HepG2 (cell line): ENCODE measurements around the gene MTMR3. TPM values are rescaled to one million over a fixed set of nuclear protein-coding genes. Genes with fewer than 3 reads are reported as not detected.
A peak's percentile ranks its signal among the peaks of the same experiment; 100 is the strongest.

Experiments used
- IKZF5 ChIP-seq: IDR thresholded peaks from 2 replicates; pipeline ENCODE4 v1.6.1; 2018; ENCODE audit warnings: missing genetic modification reagents, mild to moderate bottlenecking, missing compliant biosample characterization
- JDP2 ChIP-seq: sonication (generic); formaldehyde crosslinking; IDR thresholded peaks from 2 replicates; pipeline ENCODE4 v1.8.1; 2022; ENCODE audit warnings: missing genetic modification reagents, borderline replicate concordance
- MTA3 ChIP-seq: sonication (generic); formaldehyde crosslinking; IDR thresholded peaks from 2 replicates; pipeline ENCODE4 v1.4.0; 2020; ENCODE audit warnings: missing genetic modification reagents
- RBM22 ChIP-seq: fragments of 200-400 bp; formaldehyde crosslinking; optimal IDR thresholded peaks from 2 replicates; pipeline ENCODE3; 2017; ENCODE audit warnings: mild to moderate bottlenecking, low read length, moderate library complexity
- SCMH1 ChIP-seq: sonication (generic); formaldehyde crosslinking; IDR thresholded peaks from 2 replicates; pipeline ENCODE4 v1.9.0; 2021; ENCODE audit warnings: missing genetic modification reagents, mild to moderate bottlenecking, borderline replicate concordance
- ZHX2 ChIP-seq, 2 experiments: sonication (generic) in 1 of 2; formaldehyde crosslinking in 1 of 2; IDR thresholded peaks; 2 replicates each; pipeline versions ENCODE4 v1.6.1 to v1.9.0; 2014 to 2022; ENCODE audit warnings: antibody characterized with exemption in 1 of 2, borderline replicate concordance in 1 of 2, inconsistent platforms in 1 of 2, low read depth in 1 of 2, missing genetic modification reagents in 1 of 2
- ZMAT3 ChIP-seq: sonication (generic); formaldehyde crosslinking; conservative IDR thresholded peaks from 2 replicates; pipeline ENCODE4 v1.7.0; 2021; ENCODE audit warnings: missing genetic modification reagents
- ZNF383 ChIP-seq: sonication (generic); formaldehyde crosslinking; IDR thresholded peaks from 2 replicates; pipeline ENCODE4 v1.4.0; 2020; ENCODE audit warnings: missing genetic modification reagents, mild to moderate bottlenecking, borderline replicate concordance
- ZNF543 ChIP-seq: sonication (generic); formaldehyde crosslinking; IDR thresholded peaks from 2 replicates; pipeline ENCODE4 v1.4.0; 2020; ENCODE audit warnings: mild to moderate bottlenecking, missing genetic modification reagents
- ZNF546 ChIP-seq: sonication (generic); formaldehyde crosslinking; conservative IDR thresholded peaks from 2 replicates; pipeline ENCODE4 v1.8.1; 2023; ENCODE audit warnings: mild to moderate bottlenecking, missing genetic modification reagents
- ZNF639 ChIP-seq: conservative IDR thresholded peaks from 2 replicates; pipeline ENCODE4 v1.6.1; 2018; ENCODE audit warnings: missing genetic modification reagents
- ZNF781 ChIP-seq: sonication (generic); formaldehyde crosslinking; IDR thresholded peaks from 2 replicates; pipeline ENCODE4 v1.5.1; 2020; ENCODE audit warnings: borderline replicate concordance, mild to moderate bottlenecking, missing genetic modification reagents; ENCODE audit errors: not compliant biosample characterization
- ZSCAN22 ChIP-seq: sonication (generic); formaldehyde crosslinking; IDR thresholded peaks from 2 replicates; pipeline ENCODE4 v1.4.0; 2020; ENCODE audit warnings: mild to moderate bottlenecking, missing genetic modification reagents
- ZXDC ChIP-seq: sonication (generic); formaldehyde crosslinking; IDR thresholded peaks from 2 replicates; pipeline ENCODE4 v1.5.0; 2020; ENCODE audit warnings: mild to moderate bottlenecking, missing genetic modification reagents
- polyA plus RNA-seq, 8 experiments: library from polyadenylated mRNA; depleted of rRNA in 3 of 8; stranded (reverse) in 7 of 8; unstranded in 1 of 8; fragments of >200 nt; fragmentation: Illumina TruSeq in 4 of 8; extraction: Trizol in 4 of 8; gene quantifications; 2 replicates each; pipeline versions ENCODE4 v1.2.1 to v1.2.3, GENCODE V29; 2011 to 2016; ENCODE audit warnings: low read depth in 4 of 8, missing spikeins in 1 of 8, mixed read lengths in 1 of 8; ENCODE audit not compliant: insufficient read depth in 1 of 8
- total RNA-seq, 5 experiments: library from RNA; depleted of rRNA; stranded (reverse); fragments of >200 nt; fragmentation: Illumina TruSeq; extraction: Trizol; gene quantifications; 2 replicates each; pipeline ENCODE4 v1.2.3, GENCODE V29; 2016; ENCODE audit warnings: low read depth in 1 of 5

The MTMR3 gene
- total and polyA plus RNA-seq, 2 of the 13 experiments (the other 11 are each of a cell fraction or from before 2014, with no cell fraction given) = 12.6 to 24.8 TPM

- TF ChIP-seq ZMAT3 (CRISPR knock-in tag) (0 out of 2 replicates have a peak, but pooled peaks have one; percentile 79), MTA3 (CRISPR knock-in tag) (no peak), RBM22 (no peak), ZNF781 (CRISPR knock-in tag) (no peak), IKZF5 (CRISPR knock-in tag) (peak; percentile 43; the same call in 1 of the 2 replicates), ZXDC (CRISPR knock-in tag) (no peak), ZNF383 (CRISPR knock-in tag) (no peak), JDP2 (no peak), ZSCAN22 (CRISPR knock-in tag) (no peak), ZNF639 (CRISPR knock-in tag) (no peak; the same call in 1 of the 2 replicates), ZNF543 (CRISPR knock-in tag) (no peak), SCMH1 (CRISPR knock-in tag) (no peak), ZNF546 (CRISPR knock-in tag) (0 out of 2 replicates have a peak, but pooled peaks have one; percentile 59), ZHX2 (IDR thresholded peaks at IDR 0.05; ENCODE audit: low read depth) (peak; percentile 56; the same call in 1 of the 2 replicates), ZHX2 (CRISPR knock-in tag; IDR thresholded peaks at IDR 0.05; ENCODE audit: borderline replicate concordance) (no peak; the same call in 1 of the 2 replicates)
These were observed at the start of gene MTMR3 (continued) for GRCh38 chr22:29883045-29883774.
